Activated CD4-positive, alpha-beta T cell treated with anti-CD3 and anti-CD28 coated beads, Interleukin-2, amount 50 U/mL, for 16 hours (primary cell): ENCODE measurements around the gene KATNAL1.

Experiments
- DNase-seq: peaks from one replicate; pipeline ENCODE4 v3.0.0-alpha.2; 2020

KATNAL1 gene

GRCh38 chr13:30307194-30307970 lies at the start of gene KATNAL1:
Gene KATNAL1, minus strand, starts transcription at chr13:30307551. Its CDS starts 23,774 bp downstream, at chr13:30283777.
- DNase-seq: peak; percentile 72

DNA sequence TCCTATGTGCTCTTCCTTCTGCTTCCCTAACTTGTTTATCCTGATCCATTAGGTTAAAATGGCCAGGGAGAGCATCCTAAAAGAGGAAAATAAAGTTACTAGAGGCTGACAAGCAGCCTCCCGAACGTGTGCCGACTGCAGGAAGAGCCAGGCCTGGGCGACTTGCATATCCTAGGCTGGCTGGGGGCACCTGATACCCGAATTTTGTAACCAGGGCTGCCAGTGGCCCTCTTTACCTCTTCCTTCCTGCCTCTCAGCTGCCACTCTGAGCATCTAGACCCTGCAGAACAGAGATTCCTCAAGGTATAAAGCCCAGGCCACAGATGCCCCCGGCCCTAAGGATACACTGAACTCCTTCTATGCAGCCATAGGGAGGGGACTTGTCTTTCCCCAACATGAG lies 48.5 kb upstream of the KATNAL1 start:
- DNase-seq: no peak

- DNase-seq: no peak
Observed at GRCh38 chr13:30355384-30355699, 48.0 kb upstream of the KATNAL1 start.

DNA sequence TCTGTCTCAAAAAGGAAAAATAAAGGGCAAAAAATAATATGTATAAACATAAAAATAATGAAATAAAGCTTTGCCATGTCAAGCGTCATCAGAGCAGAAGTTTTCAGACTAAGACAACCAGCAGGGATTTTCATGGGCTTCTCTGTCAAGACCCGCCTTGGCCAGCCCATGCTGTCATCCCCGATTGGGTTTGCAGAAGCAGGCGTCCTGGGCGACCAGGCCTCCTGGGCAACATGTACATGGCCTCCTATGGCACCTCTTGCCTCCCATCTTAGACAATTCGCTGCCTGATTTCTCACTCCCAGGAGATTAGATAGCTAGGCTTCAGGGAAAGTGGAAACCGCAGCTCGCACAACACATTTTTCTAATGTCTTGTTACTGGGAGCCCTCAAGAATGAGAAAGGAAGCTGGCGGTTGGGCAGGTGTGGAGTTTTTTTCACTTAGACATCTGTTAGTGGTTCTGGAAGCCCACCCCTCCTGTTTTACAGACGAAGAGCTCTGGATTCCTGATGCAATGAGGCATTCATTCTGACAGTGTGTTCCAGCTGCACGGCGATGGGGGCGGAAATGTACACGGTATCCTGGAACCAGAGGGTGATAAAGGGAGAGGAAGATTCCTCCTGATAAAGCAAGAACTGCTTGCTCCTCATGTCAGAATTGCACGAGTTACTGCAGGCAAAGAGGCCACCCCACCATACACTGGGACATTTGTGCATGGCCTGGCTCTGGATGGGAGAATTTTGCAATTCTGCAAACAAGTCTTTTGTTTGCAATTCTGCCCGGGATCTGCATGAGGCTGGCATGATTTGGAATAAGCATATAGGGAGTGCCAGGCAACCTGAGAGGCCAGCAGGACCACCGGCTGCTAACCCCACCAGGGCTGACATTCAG lies 47.4 kb upstream of the KATNAL1 start:
- DNase-seq: no peak

DNA sequence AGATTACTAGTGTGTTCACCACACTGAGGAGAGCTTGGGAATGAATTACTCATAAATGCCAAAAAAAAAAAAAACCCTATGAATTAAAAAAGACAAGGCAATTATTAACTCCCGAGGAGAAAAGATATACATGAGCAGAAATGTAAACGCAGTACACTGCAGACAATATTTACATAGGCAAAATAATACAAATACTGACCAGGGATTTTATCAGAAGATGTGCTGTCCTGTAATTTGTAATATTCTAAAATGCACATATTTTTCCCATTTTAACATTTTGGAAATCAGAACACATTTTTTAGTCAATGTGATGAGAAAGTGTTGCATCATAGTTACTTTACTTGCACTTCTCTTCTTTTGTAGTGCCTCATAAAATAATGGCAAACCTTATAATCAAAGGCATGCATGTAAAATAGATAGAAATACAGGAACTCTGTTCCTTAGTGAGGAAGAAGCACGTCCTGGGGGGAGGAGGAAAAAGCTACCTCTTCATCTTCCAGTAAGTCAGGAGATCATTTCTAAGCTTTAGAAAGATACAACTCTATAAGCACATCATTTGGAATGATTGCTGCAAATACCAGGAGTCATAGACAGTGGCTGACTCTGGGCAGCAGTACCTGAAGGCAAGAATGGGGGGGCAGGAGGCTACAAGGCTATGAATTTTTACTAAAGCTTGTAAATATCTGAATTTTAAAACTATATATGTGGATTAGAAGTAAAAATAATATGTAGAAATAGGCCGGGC lies 46.3 kb upstream of the KATNAL1 start:
- DNase-seq: no peak

- DNase-seq: no peak
Observed at GRCh38 chr13:30353060-30353459, 45.7 kb upstream of the KATNAL1 start.

- no peak for DNase-seq
Observed at GRCh38 chr13:30352121-30352520, 44.8 kb upstream of the KATNAL1 start.

- peak; percentile 23 for DNase-seq
Observed at GRCh38 chr13:30346789-30347167, 39.4 kb upstream of the KATNAL1 start.

DNA sequence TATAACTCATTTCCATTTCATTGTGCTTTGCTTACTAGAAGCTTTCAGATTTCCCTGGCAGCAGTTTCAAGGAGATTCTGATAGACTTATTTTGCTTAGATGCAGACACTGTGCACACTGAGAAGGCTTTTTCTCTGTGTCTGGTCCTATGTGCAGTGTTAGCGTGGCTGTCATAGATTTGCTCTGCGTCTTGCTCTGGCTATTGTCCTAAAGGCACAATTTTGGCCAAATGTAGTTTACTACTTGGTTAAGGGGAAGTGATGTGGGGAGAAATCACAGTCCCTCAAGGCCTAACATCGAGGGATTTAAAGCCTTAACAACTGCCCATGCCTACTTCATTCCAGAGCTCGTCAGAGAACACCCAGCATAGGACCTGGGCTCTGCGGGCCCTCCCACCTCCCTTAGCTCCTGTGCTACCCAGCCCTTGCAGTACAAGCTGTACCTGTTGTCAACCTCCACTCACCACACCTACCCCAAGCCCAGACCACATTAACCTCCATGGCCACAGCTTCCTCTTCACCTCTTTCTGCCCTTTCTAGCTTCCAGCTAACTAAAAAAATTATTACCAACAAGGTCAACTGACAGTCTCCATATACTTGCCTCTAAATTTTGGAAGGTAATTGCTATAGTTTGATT lies 38.9 kb upstream of the KATNAL1 start:
- DNase-seq: peak; percentile 55

GRCh38 chr13:30345426-30346100 lies 38.2 kb upstream of the KATNAL1 start:
- no peak for DNase-seq

- no peak for DNase-seq
Observed at GRCh38 chr13:30341815-30342570, 34.6 kb upstream of the KATNAL1 start.

DNA sequence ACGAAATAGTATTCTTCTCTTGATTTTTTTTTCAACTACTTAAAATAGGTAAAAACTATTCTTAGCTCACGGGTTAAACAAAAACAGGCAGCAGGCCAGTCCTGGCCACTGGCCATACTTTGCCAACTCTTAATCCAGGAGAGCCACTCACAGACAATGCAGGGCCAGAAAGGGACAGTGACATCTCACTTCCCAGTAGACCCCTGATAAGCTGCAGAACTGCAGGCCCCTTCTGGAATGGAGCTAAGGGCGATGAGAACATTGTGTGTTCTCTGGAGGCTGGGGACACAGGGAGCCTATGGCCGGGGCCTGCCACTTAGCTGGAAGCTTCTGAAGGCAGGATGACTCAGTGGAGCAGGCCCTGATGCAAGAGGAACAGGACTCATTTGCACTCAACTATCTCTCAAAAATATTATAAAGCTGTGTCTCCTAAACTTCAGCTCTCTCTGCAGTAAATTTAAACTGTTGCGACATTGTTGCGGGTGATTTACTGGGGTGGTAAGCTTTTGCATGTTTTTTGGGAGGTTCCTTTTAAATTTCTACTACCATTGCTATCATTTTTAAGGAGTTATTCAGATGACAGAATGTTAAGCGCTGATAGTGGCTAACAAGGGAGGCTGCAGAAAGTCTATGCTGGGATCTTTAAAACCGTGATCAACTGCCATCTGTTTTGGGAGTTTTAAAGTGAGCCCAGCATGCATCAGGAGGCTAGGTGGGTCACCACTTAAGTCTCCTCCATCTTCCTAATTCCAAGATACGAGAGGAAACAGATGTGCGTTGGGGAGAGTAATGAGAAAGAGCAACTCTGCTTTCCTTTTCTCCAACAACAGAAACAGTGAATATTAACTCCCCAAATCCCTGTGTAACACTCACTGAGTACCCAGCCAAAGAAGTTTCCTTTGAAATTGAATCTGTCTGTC lies 33.2 kb upstream of the KATNAL1 start:
- no peak for DNase-seq

DNA sequence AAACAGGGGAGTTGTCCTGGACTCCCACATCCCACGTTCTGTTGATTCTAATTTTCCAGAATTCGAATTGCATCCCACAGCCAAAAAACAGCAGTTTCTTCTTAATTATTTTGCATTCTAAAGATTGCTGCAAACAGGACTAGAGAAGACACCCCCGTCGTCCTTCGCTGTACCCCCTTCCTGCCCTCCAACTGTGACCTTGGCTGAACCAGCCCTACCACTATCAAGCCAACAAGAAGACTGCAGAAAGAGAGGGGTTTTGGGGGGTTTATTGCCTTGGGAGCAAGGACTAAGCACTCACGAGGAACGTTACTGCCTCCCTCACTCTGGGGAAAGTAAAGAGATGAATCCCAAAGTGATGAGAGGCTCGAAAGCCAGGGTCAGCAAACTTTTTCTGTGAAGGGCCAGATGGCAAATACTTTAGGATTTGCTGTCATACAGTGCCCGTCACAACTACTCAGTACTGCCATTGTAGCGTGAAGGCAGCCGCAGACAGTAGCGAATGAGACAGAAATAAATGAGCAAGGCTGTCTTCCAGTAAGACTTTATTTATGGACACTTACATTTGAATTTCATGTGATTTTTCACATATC lies 32.5 kb upstream of the KATNAL1 start:
- DNase-seq: no peak

GRCh38 chr13:30338952-30339351 lies 31.6 kb upstream of the KATNAL1 start:
- DNase-seq: no peak

DNA sequence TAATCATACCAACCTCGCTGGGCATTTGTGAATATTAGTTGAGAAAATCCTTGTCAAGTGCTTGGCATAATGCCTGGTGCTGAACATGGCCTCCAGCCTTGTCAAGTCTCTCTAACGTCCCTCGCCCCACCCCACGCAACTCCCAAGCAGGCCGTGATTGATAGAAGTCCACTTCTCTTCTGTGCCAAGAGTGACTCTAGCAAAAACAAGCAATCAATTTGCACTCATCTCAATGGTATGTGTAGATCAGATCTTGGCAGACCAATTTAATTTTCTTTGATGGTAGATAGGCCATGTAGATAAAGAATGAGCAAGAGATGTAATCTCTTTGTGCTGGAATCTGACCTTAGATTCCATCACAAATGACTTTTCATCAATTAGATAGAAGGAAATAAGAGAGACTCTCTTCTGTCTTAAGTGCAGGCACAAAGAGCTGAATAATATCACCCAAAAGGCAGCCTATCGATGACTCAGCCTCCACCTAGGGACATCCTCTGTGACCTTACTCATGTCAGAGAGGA lies 31.0 kb upstream of the KATNAL1 start:
- DNase-seq: no peak

GRCh38 chr13:30337061-30337610 lies 29.8 kb upstream of the KATNAL1 start:
- DNase-seq: no peak

- DNase-seq: peak; percentile 64
Observed at GRCh38 chr13:30334663-30335386, 27.5 kb upstream of the KATNAL1 start.

- no peak for DNase-seq
Observed at GRCh38 chr13:30333616-30334015, 26.3 kb upstream of the KATNAL1 start.
